Transverse colon (tissue), 4 donors: ENCODE data around the gene SYNGR1. TPM values are rescaled to one million over a fixed set of nuclear protein-coding genes. Genes with fewer than 3 reads are reported as not detected.

ENCODE experiments used
- DNase-seq: peaks from one replicate; pipeline ENCODE4 v3.0.0-alpha.2; 2019
- H3K27ac ChIP-seq, 4 donors: fragments of 200-600 bp; sonication (generic); 2 replicates each; pipeline ENCODE4 v1.5.1; 2016 to 2018; ENCODE audit warnings: inconsistent platforms in 4 of 4
- H3K27me3 ChIP-seq: fragments of 200-600 bp; sonication (generic); 2 replicates; pipeline ENCODE4 v1.5.1; 2017; ENCODE audit warnings: inconsistent platforms
- H3K36me3 ChIP-seq, 4 donors: fragments of 200-600 bp; sonication (generic); 2 replicates each; pipeline ENCODE4 v1.5.1; 2017 to 2019; ENCODE audit warnings: inconsistent platforms in 4 of 4
- H3K4me1 ChIP-seq, 4 donors: fragments of 200-600 bp; sonication (generic); 2 replicates each; pipeline ENCODE4 v1.5.1; 2017 to 2020; ENCODE audit warnings: inconsistent platforms in 4 of 4
- H3K4me3 ChIP-seq, 4 donors: fragments of 200-600 bp; sonication (generic); 1 replicate in 1 of 4; 2 replicates in 3 of 4; pipeline versions ENCODE4 v1.5.1 to v1.6.1; 2017 to 2019; ENCODE audit warnings: inconsistent platforms in 4 of 4
- H3K9me3 ChIP-seq, 2 donors: fragments of 200-600 bp; sonication (generic); 2 replicates each; pipeline ENCODE4 v1.5.1; 2017 to 2019; ENCODE audit warnings: inconsistent platforms in 2 of 2
- CTCF ChIP-seq, 5 experiments: fragments of 200-600 bp in 3 of 5; fragments of 450-650 bp in 2 of 5; sonication (generic) in 3 of 5; IDR thresholded peaks; 1 replicate in 2 of 5; 2 replicates in 3 of 5; pipeline ENCODE4 v1.5.1; 2016 to 2017; ENCODE audit warnings: antibody characterized with exemption in 5 of 5, inconsistent platforms in 3 of 5, mild to moderate bottlenecking in 2 of 5, moderate library complexity in 1 of 5
- EP300 ChIP-seq: sonication (generic); formaldehyde crosslinking; IDR thresholded peaks from one replicate; pipeline ENCODE4 v1.6.1; 2017; ENCODE audit warnings: antibody characterized with exemption, low read depth
- POLR2A ChIP-seq: fragments of 450-650 bp; IDR thresholded peaks from one replicate; pipeline ENCODE4 v1.6.1; 2016; ENCODE audit warnings: antibody characterized with exemption, mild to moderate bottlenecking, moderate library complexity
- POLR2AphosphoS5 ChIP-seq, 3 donors: sonication (generic); formaldehyde crosslinking; IDR thresholded peaks; one replicate each; pipeline ENCODE4 v1.6.1; 2016; ENCODE audit warnings: antibody characterized with exemption in 3 of 3
- WGBS, 2 donors: methylation state at CpG; one replicate each; pipeline ENCODE4 v1.1.5; 2018; ENCODE audit warnings: low coverage in 1 of 2; 5-methylcytosine and 5-hydroxymethylcytosine counted together
- in situ Hi-C, 4 donors: fragments of 200-750 bp; cut with MboI; loops; one replicate each; pipeline versions ENCODE4 v1.15.0 to v1.15.1; 2017; ENCODE audit warnings: low sequenced_read_pairs in 3 of 4, low pct_ligation_motif_present in 1 of 4, low pct_unique_long_range_greater_than_20kb in 1 of 4
- intact Hi-C: fragments of 100-400 bp; cut with DNase I; formaldehyde crosslinking; loops from one replicate; pipeline ENCODE4 v1.15.1; 2023; ENCODE audit warnings: low total_unique reads
- total RNA-seq, 4 donors: library from RNA; depleted of rRNA; stranded (reverse); fragments of >200 nt; gene quantifications; one replicate each; pipeline ENCODE4 v1.1.0, GENCODE V29; 2016

SYNGR1 gene
- total RNA-seq, 4 donors from 2014 or later: 6.7 to 10.5 (median 8.0) TPM

- WGBS, 2 donors: 81 to 100% methylated on average over 2 to 7 of the region's 7 CpGs
- in situ Hi-C loops (no loop called here), intact Hi-C loops (no loop called here)
- Histone ChIP-seq H3K27me3 (no peaks in the 10 kb centered on the region), H3K4me3 (no peak overlapping the region), H3K9me3 (no peaks in the 10 kb centered on the region), H3K4me1 (no peaks in the 10 kb centered on the region), H3K36me3 (peaks cover 0 to 31% (median 12%) of the 10 kb centered on the region in 4 donors), H3K27ac (no peak overlapping the region)
- TF ChIP-seq CTCF (IDR thresholded peaks at IDR 0.05) (no peak), EP300 (no peak), POLR2AphosphoS5 (IDR thresholded peaks at IDR 0.05) (no peak), POLR2A (no peak)
- no peak for DNase-seq
These were observed 72.3 kb downstream of the SYNGR1 start for GRCh38 chr22:39422101-39422500.

- TF ChIP-seq EP300 (no peak), CTCF (IDR thresholded peaks at IDR 0.05) (no peak), POLR2A (no peak), POLR2AphosphoS5 (IDR thresholded peaks at IDR 0.05) (no peak)
- Histone ChIP-seq H3K27me3 (no peaks in the 10 kb centered on the region), H3K36me3 (peaks cover 0 to 31% (median 13%) of the 10 kb centered on the region in 4 donors), H3K9me3 (no peaks in the 10 kb centered on the region), H3K4me1 (no peaks in the 10 kb centered on the region), H3K27ac (no peak overlapping the region), H3K4me3 (no peak overlapping the region)
- no peak for DNase-seq
- intact Hi-C loops: no loop called here
- in situ Hi-C loops: no loop called here
- 83 to 97% methylated on average over 2 to 6 of the region's 6 CpGs for WGBS, 2 donors
These were observed 72.9 kb downstream of the SYNGR1 start for GRCh38 chr22:39422721-39423120.

GRCh38 chr22:39423976-39424375 is 74.2 kb downstream of the SYNGR1 start:
- H3K36me3 ChIP-seq: peaks cover 0 to 31% (median 13%) of the 10 kb centered on the region in 4 donors
- in situ Hi-C loops (no loop called here), intact Hi-C loops (no loop called here)
- no peak overlapping the region for H3K4me3 ChIP-seq
- H3K4me1 ChIP-seq: no peaks in the 10 kb centered on the region
- H3K9me3 ChIP-seq: no peaks in the 10 kb centered on the region
- WGBS, 2 donors: 90 to 99% methylated on average over 3 of the region's 3 CpGs
- TF ChIP-seq EP300: no peak
- TF ChIP-seq POLR2AphosphoS5 (IDR thresholded peaks at IDR 0.05): no peak
- TF ChIP-seq POLR2A: no peak
- no peak for TF ChIP-seq CTCF (IDR thresholded peaks at IDR 0.05)
- no peak overlapping the region for H3K27ac ChIP-seq
- DNase-seq: no peak
- H3K27me3 ChIP-seq: no peaks in the 10 kb centered on the region

- in situ Hi-C loops (no loop called here), intact Hi-C loops (no loop called here)
- H3K27ac ChIP-seq: no peak overlapping the region
- H3K27me3 ChIP-seq: no peaks in the 10 kb centered on the region
- TF ChIP-seq POLR2AphosphoS5 (IDR thresholded peaks at IDR 0.05): no peak
- no peak for TF ChIP-seq EP300
- WGBS, 2 donors: 98 to 100% methylated on average over 1 to 20 of the region's 20 CpGs
- no peak for DNase-seq
- peaks cover 0 to 7% (median 5%) of the 10 kb centered on the region in 4 donors for H3K4me1 ChIP-seq
- peaks cover 0 to 32% (median 14%) of the 10 kb centered on the region in 4 donors for H3K36me3 ChIP-seq
- H3K4me3 ChIP-seq: no peak overlapping the region
- no peaks in the 10 kb centered on the region for H3K9me3 ChIP-seq
These were observed 76.7 kb downstream of the SYNGR1 start for GRCh38 chr22:39426380-39427043.
